Keratinocyte (primary cell): ENCODE data around the gene PEMT.

Experiments used
- CTCF ChIP-seq, 3 experiments: IDR thresholded peaks in 1 of 3; conservative IDR thresholded peaks in 1 of 3; optimal IDR thresholded peaks in 1 of 3; 2 replicates in 2 of 3; 3 replicates in 1 of 3; pipeline versions ENCODE3 to v1.5.1; 2011; ENCODE audit warnings: low read length in 3 of 3, mild to moderate bottlenecking in 3 of 3, moderate library complexity in 2 of 3, control low read depth in 1 of 3, inconsistent platforms in 1 of 3; ENCODE audit not compliant: insufficient read depth in 2 of 3; ENCODE audit errors: extremely low read depth in 1 of 3
- EZH2 ChIP-seq: IDR thresholded peaks from one replicate; pipeline ENCODE4 v1.6.1; 2012; ENCODE audit warnings: inconsistent platforms, mild to moderate bottlenecking, low read length, moderate library complexity

- TF ChIP-seq CTCF (optimal IDR thresholded peaks at IDR 0.05 in 1 of 3, IDR thresholded peaks at IDR 0.05 in 1 of 3, conservative IDR thresholded peaks at IDR 0.05 in 1 of 3; ENCODE audit: extremely low read depth in 1 of 3, insufficient read depth in 2 of 3, low read length in 3 of 3) (no peak), EZH2 (no peak)
These were observed 87.0 kb downstream of the PEMT start for GRCh38 chr17:17504341-17505140.
